GM19438 (cell line): ENCODE results near the gene EGFR.

Experiments used
- ATAC-seq: cut with Tn5 transposase; IDR thresholded peaks from one replicate; pipeline ENCODE4 v1.9.1; 2021; ENCODE audit warnings: low read depth; ENCODE audit not compliant: unreplicated experiment

EGFR gene

DNA sequence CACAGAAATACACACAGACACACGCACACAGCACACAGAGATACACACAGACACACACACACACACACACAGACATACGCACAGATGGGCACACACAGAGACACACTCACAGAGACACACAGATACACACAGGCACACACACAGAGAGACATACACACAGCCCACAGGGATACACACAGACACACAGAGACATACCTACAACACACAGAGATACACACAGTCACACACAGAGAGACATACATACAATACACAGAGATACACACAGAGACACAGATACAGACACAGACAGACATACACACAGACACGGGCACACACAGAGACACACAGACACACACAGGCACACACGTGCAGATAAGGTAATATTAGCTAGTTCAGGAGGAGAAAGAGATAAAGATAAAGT lies 76.9 kb downstream of the EGFR start:
- ATAC-seq = no peak

DNA sequence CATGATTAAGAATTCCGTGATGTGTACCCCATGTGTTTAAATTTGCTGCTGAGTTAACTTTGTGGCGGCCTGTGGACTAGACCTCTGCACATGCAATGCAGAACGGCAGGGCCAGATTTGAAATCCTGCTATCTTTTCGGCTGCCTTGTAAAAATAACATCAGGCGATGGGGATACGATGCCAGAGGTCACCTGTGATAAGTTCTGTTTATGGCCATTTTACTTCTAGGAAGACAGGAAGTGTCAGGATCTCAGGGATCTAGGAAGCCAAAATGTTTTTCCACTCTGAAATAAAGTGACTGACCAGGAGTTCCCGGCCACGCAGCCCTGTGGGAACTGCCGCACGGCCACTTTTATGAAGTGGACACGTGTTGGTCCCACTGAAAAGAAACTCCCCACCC lies 77.5 kb downstream of the EGFR start:
- ATAC-seq = no peak

DNA sequence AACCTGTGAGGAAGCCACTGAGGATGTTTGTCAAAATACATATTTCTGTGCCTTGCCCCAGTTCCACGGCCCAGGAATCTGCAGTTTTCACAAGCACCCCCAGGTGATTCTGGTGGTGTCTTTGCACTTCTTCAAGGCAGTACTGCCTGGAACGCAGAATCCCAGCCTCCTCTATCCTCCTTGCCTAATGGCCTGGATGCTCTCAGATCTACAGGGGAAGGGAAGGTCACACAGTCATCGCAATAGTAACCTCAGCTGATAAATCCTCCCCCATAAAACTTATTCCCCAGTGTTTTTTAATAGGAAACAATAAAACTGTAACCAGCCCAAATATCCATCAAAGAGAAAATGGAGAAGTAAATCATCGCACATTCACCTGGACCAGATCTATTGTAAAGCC lies 78.3 kb downstream of the EGFR start:
- no peak for ATAC-seq

DNA sequence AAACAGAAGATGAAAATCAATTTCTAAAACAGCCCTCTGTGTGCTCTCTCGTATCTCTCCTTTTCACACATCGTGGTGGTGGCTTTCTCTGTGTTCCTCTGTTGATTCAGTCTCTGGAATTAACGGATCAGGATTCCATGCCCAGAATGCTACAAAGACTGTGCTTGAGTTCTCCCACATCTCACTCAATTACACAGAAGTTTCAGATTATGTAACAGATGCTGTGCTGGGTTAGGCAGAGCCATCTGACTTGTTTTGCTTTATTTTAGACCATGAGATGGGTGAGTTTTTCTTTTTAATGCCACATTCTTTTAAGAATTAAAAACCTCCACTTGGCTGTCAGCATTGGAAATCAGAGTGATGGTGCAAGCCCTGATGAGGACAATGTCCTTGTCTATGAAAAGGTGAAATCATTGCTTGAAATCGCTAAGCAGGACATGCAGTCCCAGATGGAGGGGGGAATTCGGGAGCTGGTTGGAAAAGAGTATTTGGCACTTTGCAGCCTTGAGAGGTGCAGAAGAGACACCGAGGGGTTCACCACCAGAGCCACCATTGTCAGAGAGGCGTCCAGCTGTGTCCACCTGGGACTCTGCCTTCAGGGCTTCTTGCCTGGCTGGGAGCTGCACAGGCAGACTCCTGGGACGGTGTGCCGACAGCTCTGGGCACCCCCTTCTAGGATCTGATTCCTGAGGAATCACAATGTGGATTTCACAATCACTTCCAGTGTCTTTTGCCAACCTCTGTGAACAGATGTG lies 80.4 kb downstream of the EGFR start:
- no peak for ATAC-seq

DNA sequence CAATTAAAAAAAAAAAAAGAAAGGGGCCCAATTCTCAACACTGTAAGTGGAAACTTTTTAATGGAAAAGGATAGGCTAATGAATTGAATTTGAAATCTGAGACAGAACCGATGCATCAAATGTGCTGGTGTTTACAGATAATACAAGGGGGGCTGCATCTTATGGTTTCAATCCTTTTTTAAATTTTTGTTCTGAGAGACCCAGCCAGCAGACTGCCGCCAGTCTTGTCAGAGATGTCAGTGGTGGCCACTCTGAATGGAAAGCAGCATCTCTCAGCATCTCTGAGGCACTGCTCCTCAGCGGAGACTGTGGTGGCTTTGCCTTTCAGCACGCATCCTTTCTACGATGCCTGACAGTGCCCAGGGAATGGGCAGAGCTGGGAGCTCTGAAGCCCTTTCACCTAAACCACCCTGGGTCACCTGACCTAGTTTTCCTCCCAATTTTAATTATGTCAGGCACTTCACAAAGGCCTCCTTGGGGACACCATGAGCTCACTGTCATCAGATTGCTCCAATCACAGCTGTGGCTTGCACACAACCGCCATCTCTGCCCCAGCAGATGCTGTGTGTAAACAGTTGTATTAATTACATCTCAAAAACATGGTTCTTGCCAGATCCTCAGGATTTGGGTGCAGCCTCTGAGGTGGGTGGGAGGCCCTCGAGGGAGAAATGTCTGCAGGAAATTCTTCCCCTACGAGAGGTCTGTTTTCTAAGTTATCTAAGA lies 81.2 kb downstream of the EGFR start:
- no peak for ATAC-seq

DNA sequence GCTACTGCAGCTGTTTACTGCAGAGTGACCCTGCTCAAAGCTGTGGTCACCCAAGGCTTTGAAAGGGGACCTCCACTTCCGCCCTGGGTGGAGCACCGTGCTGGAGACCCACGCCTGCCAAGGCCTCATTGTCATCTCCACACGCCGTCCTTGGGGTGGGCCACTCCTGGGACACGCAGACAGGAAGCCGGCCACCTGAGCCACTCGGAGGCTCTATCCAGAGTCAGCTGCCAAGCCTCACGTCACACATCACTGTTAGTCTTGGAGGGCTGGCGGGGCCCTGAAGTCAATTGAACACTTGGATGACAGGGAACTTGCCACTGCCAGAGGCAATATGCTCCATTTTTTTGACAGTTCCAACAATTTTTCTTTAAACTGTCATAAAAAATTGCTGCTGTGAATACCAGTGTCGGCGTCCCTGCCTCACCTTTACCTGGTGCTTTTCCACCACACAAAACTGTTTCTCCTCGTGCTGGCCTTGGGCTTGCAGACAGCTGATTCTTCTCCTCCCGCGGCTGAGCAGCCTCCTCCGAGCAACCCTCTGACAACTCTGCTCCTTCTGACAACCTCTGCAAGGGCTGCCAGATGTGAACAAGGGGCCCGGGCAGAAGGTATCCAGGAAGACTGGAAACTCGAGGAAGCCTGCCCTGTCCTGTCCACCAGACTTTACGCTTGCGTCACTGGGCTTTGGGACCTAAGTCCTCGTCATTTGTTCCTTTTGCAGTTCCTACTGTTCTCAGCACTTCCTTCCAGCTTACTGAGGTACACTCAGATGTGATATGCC lies 81.9 kb downstream of the EGFR start:
- ATAC-seq = no peak

DNA sequence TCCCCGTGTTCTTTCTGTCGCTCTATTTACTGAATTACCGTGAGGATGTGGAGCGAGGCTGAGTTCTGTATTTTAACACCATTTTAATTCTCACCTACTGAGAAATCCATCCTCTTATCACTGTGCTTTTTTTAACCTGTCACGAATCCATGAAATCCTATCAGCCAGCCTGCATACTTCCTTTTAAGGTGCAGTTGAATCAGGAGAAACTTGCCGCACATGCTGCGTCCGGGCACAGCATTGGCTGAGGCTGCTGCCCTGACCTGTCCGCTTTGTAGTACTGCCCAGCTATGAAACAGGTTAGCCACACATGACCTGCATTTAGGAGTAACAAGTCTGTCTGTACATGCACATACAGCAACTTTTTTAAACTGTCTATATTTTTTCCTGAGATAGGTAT lies 82.5 kb downstream of the EGFR start:
- no peak for ATAC-seq

DNA sequence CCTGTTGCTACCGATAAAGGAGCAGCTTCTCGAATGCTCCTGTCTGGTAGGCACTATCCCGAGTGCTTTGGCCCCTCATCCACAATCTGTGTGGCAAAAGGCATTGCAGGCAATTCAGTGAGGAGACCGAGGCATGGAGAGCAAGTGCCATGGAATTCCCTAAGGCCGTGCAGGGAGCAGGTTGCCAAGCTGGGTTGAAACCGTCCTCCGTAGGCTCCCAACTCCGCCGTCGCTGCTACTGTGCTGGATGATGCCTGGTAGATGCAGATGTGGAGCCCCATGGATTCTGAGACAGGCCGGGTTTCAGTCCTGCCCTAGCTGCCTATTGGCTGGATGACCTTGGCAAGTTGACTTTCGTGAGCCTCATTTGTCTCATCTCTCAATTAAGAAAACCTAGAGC lies 85.3 kb downstream of the EGFR start:
- ATAC-seq = no peak

DNA sequence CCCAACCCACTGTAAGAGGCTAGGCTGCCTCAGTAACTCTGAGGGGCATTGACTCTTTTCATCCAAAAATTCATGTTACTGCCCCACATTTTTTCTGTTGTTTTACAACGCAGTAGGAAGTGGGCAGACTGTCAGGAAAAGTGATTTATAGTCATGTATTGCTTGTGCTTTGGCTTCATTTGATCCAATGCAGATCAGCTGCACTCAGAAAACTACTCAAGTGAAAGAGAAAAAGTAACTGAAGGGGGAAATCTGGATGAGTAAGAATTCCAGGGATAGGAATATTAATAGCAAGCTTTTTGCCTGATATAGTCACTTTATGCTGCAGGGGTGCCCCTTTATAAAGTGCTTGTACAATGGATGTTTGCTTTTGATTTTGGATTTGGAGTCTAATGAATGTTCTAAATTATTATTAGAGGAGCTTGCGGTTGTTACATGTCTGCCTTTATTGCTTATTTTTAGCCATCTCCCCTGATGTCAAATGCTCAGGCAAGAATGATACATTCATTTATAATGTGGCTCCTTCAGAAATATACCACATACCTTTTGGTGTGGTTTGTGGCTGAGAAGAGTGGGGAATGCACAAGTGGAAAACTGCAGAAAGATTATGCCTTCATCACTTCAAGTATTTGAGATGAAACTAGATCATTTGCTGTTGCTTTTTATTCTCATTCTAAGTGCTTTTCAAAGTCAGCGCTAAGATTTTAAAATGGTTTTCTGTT lies 86.1 kb downstream of the EGFR start:
- ATAC-seq = no peak

DNA sequence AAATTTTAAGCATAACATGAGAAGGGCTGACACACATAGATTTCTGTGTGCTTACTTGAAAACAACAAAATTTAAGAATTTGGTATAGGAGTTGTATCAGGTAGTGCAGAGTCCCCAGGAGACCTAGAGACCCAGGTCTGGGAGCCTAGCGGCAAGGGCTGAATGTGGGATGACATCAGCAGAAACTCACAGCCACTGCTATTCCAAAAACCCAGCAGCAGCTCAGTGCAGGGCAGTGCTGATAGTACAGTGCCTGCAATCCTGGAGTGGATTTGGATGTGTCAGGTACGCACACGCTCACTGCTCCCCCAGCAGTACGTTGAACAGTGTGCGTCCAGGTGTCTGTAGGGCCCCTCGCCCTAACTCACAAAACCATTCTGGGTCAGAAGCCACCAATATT lies 87.1 kb downstream of the EGFR start:
- no peak for ATAC-seq

DNA sequence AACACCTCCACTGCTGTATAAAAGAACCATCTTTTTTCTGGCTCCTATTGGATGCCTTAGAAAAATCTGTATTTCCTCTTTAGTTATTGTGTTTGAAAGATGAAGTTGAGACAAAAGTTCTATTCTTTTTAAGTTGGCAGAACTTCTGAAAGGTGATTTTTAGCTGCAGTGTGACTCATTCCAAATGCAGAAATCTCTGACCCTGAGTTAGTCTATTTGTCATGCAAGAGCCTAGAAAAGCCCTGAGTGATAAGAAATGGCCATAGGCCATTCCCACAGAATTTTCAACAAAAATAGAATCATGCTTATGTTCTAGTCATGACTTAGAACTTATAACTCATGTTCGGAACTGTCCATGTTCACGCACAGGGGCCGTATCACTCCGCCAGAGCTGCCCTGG lies 89.1 kb downstream of the EGFR start:
- no peak for ATAC-seq

DNA sequence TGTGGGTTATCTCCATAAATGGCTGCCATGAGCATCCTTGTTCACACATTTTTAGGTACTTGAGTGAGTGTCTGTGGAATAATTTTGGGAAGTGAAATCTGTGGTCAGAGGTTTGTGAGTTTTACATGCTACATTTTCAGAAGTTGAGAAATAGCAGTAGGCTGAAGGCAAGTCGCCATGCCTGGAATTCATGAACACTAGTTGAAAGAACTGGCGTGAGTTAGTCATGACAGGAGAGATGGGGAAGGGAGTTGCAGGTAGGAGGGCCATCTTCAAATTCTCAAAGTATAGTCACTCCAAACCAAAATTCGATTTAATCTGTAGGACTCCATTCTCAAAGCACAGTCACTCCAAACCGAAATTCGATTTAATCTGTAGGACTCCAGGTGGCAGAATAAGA lies 89.6 kb downstream of the EGFR start:
- ATAC-seq = no peak

DNA sequence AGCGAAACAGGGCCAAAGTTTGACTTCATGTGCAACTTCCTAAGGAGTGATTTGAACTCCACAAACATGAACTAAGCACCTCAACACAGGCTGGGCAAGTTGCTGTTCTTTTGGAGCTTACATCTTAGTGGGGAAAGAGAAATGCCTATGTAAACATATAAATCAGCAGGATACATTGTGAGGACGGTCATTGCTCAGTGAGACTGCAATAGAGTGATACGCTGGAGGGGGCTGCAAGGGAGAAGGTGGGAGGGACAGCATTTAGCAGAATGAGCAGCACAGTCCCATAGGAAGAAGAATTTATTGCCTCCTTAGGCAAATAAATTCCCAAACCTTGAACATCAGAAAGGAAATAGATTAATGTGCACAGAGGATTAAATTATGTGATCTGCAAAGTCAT lies 90.0 kb downstream of the EGFR start:
- ATAC-seq = no peak

DNA sequence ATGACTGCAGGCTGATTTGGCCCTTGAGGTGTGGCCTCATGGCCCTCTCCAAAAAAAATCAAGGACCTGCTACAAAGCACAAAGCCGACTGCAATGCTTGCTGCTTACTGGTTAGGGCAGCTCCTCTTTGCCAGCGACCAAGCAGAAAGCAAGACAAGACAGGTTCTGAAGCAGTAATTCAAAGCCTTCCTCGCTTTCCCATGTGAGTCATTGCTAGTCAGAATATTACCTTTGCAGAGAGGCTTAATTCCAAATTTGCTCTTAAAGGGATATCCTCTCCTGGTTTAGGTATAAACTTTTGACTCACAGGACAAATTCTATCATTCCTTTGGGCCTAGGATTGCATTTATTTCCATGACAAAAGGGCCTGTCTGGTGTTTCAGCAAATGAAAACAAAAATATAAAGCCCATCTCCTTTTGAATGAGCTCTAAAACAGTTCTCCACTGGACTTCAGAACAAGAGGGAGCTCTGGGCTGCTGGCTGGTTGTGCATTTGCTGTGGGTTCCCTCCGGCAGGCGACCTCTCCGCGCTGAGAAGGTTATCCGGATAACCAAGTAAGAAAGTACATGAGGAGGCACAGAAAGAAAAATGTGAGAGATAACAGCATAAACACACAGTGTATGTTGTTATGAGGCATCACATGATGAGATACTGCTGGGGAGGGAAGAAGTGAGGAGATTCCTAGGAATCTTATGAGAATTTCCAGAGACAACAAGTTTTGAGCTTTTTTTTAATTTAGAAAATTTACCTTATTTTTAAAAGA lies 90.8 kb downstream of the EGFR start:
- no peak for ATAC-seq

DNA sequence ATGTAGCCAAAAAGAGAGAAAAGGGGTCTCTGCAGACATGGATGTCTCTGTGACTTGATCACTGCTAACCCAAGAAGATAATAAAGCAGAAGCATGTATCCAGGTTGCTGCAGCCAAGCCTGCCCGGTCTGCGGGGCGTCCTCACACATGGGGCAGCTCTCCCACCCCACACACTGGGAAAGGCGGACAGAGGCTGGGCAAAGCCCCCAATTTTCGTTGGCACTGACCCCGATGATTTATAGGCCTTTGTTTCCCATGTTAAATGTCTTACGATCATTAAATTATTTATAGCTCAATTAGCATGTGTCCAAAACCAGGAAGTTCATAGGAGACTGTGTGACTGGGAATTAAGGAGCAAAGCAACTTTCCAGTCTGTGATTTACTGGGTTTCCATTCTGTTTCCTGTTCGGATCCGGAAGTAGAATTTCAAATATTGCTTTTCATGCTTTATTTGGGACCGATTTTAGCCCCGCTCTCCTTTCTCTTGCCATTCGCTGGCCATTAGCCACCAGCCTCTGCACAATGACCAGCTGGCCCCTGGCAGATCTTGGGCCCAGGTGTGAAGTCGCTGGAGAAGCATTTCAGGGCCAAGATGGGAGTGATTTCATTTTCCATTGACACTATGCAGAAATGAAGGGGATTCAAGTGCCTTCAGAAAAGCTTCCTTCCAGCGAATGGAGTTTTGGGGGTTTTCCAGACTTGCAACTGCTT lies 91.6 kb downstream of the EGFR start:
- ATAC-seq = no peak

DNA sequence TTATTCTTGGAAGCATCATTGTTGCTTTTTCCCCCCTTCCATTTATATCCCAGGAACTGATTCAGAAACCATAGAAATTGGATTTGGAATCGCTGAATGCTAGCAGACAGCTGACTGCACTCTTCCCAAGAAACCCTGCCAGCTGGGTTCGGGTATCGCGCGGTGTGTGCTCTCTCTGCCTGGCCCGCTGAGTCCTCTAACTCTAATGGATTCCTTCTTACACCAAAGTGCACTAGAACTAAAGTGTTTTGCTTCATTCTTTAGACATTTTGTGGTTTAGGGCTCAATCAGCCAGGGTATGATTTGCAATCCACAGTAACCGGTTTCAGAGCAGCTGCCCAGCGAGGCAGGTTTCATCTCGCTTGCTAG lies 92.2 kb downstream of the EGFR start:
- no peak for ATAC-seq

DNA sequence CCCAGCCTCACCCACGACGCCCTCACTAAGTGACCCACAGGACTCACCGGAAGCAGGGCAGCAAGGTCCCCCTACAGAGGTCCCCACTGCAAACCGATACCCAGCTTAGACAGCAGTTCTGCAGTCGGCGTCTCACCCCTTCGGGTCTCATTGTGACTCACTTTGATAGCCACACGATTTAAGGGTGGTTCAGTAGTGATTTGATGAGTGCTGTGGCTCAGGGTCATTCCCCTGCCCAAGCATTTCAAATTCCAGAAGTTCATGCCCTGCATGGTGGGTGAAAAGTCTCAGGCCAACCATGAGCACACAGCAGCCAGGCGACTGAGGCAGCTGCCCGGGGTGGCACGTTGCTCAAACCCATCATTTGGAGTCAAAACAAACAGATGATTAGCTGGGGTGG lies 93.2 kb downstream of the EGFR start:
- no peak for ATAC-seq

DNA sequence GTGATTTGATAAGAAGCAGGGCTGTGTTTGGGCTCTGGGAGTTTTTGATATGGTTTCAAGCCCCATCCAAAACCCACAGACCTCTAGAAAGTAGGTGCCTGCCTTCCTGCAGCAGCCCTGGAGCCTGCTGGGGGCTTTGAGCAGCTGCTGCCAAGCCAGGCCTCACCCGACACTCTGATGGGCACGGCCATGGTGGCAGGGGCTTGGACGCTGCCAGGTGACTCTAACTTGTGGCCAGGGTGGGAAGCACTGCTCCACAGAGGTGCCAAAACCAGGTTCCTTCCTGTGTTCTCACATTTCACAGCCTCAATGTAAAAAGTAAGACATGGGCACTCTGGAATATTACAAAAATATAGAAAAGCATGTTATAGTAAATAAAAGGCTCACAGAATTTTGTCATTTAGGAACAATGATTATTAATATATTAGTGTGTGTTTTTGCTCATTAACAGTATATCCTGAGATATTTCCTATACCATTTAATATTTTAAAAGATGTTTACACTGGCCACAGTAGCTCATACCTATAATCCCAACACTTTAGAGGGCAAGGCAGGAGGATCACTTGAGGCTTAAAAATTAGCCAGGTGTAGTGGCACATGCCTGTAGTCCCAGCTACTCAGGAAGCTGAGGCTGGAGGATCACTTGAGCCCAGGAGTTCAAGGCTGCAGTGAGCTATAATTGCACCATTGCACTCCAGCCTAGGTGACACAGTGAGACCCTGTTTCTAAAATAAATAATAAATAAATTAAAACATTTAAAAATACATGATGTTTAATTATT lies 95.1 kb downstream of the EGFR start:
- no peak for ATAC-seq

DNA sequence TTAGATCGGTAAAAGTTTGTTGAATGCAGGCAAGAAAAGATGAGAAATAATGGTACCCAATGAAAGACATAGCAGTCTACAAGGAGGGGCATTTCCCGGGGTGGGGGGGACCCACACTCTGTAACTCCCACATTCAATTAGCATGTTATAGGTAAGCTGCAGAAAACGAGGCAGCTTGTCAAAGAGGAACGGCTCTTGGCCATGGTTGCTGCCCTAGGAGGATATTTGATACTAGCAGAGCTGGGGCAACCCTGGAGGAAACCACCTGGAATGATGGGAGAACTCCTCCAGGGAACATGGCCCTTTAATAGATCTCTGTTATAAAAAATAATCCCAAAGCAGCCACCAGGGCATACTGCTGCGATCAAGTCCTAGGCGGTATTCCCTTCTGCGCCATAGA lies 98.5 kb downstream of the EGFR start:
- no peak for ATAC-seq
